A549 treated with dexamethasone at 1 μM for 4 hours (cell line): Measurements from ENCODE around the gene TIMM21. TPM values are rescaled to one million over a fixed set of nuclear protein-coding genes. Genes with fewer than 3 reads are reported as not detected.

Source experiments
- total RNA-seq: library from RNA; stranded (reverse); fragments of 200-300 nt; extraction: Qiagen RNA extraction; gene quantifications from 5 replicates; pipeline ENCODE4 v1.2.3, GENCODE V29; 2022

The TIMM21 gene
- total RNA-seq: 50.3 to 64.1 TPM (median 59.6 TPM) in 5 replicates

DNA sequence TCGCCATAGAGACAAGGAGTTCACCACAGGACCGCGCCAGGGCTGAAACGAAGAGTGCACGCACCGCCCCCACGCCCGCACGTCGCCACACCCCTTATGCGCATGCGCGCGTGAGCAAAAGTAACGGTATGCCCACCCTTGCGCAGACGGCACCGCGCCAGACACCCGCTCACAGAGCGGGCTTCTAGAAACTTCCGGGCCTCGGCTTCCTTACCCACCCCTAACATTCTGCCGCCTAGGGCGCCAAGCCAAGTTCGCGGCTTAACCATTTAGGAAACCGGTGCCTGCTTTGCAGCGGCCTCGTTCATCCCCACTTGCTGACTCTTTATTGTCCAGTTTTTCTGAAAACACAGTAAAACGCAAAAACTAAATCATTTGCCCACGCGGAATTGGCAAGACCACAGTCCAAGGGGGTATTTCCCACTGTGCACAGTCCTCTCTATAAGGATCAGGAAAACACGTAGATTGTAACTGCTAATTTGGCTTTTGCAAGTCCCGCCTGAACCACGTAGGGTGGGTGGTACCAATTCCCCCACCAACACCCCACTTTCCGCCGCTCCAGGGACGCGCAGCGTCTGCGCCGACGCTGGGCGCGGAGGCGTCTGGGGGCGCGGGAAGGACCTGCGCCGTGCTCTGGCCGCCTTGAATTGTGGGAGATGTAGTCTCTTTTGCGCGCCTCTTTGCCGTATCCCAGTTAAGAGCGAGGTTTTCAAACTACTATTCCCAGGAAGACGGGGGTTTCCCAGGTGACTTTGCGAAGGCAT lies at the start of gene TIMM21, which contains the start of gene FBXO15:
TIMM21 (plus strand) TSS at position 745 of the 764 bp plus-strand sequence. CDS start 286 bp downstream, outside the sequence.
FBXO15 (minus strand) TSS at position 56 of the 764 bp plus-strand sequence; CDS start at position 7, 49 bp downstream.

Other genes starting within 250 kb of the TIMM21 start
- 0.61 to 0.91 TPM (median 0.73 TPM) in 5 replicates for gene FBXO15, start 689 bp upstream of the TIMM21 start, total RNA-seq
- 119 to 160 TPM (median 124 TPM) in 5 replicates for gene CYB5A, start 143.4 kb downstream of the TIMM21 start, total RNA-seq
- gene C18orf63, start 167.3 kb downstream of the TIMM21 start, total RNA-seq: not detected in 5 replicates